ENCODE results near the gene HEMGN. TPM values are rescaled to one million over a fixed set of nuclear protein-coding genes. Genes with fewer than 3 reads are reported as not detected.
"Not testable (repeated sequence)": the region's sequence is repeated elsewhere in the genome, so short reads cannot be mapped to it uniquely, and the experiment has no call there.

The HEMGN gene
- total RNA-seq, 2 experiments from 2014 or later = 0.69 to 0.99 TPM

DNA sequence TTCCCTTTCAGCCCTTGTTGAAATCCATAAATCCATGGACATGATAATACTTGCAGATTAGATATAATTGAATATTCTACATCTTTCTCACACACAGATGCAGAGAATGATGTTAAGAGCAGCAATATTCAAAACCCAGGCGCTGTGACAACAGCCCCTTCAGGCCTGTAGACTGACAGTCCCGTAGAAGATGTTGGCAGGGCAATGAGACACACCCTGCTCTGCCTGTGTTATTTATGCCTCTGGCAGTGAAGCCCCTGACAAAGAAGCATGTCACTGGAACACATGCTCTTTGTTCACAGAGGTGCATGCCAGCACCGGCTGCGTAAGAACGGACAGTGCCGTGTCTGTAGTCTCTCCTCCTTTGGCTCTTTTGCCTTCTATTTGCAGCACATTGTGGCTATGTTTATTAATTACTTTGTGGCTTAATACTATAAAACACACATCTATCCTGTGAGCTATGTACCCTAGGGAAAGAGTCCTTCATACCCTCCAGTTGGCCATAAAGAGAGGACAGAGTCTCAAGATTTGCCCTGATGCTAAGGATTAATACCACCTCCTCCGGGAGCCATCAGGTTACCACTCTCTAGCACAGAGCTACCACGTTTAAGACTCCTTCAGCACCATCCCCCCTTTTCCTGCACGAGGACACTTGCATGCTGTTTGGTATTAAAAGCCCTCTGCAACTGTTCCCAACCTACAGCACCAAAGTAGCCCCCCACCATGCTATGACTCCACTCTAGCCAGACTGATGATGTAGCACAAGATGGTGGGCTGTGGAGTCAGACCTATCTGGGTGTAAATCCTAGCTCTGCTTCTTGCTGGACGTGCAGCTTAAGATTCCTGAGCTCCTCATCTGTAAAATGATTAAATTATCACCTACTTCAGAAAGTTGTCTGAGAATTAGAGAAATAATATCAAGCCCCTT lies 43.2 kb upstream of the HEMGN start:
- ChIA-PET POLR2A (interaction anchor here (1.8 to 3.0 kb wide), 2 partner anchors 22 to 348 kb away, joined by 7 to 9 read pairs; partner anchors contain the start of genes NCBP1 and TSTD2), CTCF (interaction anchor here (1.0 to 5.0 kb wide), 3 partner anchors 53 to 92 kb away, joined by 3 to 36 read pairs (median 20); partner anchors contain the start of gene TRMO)
- no peaks in the 10 kb centered on the region for H3K36me3 Mint-ChIP-seq
- intact Hi-C loops (cut with micrococcal nuclease) = loop anchor here (5.0 kb wide), 1 partner anchor 121 kb away; no protein-coding TSS in a partner anchor
- H3K27ac Mint-ChIP-seq = no peak overlapping the region
- no peak for DNase-seq
- H3K9me3 Mint-ChIP-seq = no peaks in the 10 kb centered on the region
- peaks cover 21% of the 10 kb centered on the region for H3K4me1 Mint-ChIP-seq (ENCODE audit: low read depth)
- H3K4me3 Mint-ChIP-seq = no peak overlapping the region
- no peaks in the 10 kb centered on the region for H3K27me3 Mint-ChIP-seq

DNA sequence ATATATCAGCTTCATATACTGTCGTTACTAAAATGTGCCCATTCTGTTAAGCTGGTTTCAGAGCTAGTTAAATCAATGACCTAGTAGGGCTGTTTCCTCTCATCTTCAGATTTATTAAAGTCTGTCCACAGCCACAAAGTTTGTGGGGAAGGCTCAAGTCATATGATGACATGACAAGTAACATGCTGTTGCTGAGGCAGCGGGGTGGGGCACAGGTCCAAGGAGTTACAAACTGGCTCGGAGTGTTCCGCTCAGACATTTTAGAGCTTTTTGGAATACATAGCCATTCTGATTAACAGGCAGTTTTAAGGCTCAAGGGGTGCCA lies 42.5 kb upstream of the HEMGN start:
- ChIA-PET CTCF (interaction anchor here (1.0 to 5.0 kb wide), 3 partner anchors 24 to 58 kb away, joined by 3 to 20 read pairs (median 4); partner anchors contain the start of gene TRMO), POLR2A (no interaction called here)
- H3K27me3 Mint-ChIP-seq = no peaks in the 10 kb centered on the region
- no peak overlapping the region for H3K27ac Mint-ChIP-seq
- intact Hi-C loops (cut with micrococcal nuclease) = loop anchor here (5.0 kb wide), 1 partner anchor 122 kb away; no protein-coding TSS in a partner anchor
- no peak for DNase-seq
- no peak overlapping the region for H3K4me3 Mint-ChIP-seq
- no peaks in the 10 kb centered on the region for H3K9me3 Mint-ChIP-seq
- H3K36me3 Mint-ChIP-seq = no peaks in the 10 kb centered on the region
- peaks cover 17% of the 10 kb centered on the region for H3K4me1 Mint-ChIP-seq (ENCODE audit: low read depth)

DNA sequence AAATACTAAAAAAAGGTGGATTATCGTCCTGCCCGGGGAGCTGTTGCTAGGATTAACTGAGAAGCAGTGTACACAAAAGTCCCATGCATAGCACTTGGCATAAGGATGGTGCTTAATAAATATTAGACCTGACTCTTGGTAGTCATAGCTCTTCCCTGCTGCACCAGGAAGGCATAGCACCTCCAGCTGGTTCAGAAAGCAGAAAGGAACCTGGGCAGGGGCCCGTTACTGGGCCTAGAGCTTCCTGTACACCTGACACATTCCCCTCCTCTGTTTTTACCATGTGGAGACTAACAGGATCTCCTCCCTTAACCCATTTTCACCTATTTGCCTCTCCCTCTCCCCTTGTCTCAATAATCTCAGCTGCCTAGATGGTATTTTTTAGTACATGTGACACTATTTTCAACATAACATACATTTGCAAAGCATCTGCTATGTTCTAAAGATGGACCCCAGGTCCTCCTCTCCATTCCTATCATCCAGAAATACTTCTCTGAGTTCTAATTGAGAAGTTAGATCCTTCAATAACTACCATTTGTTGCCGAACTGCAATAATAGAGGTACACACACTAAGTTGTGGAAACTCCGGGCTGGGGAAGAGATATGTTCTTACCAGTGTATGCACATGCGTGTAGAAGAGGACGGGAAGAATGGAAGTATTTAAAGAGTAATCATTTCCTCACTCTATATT lies 42.0 kb upstream of the HEMGN start:
- Mint-ChIP-seq H3K9me3 (no peaks in the 10 kb centered on the region), H3K4me1 (ENCODE audit: low read depth) (peaks cover 17% of the 10 kb centered on the region), H3K4me3 (no peak overlapping the region), H3K27ac (no peak overlapping the region), H3K36me3 (no peaks in the 10 kb centered on the region), H3K27me3 (no peaks in the 10 kb centered on the region)
- ChIA-PET CTCF (interaction anchor here (0.6 to 5.0 kb wide), 4 partner anchors 23 to 57 kb away, joined by 3 to 20 read pairs (median 4); partner anchors contain the start of gene TRMO), POLR2A (interaction anchor here (0.7 kb wide), 1 partner anchor 56 kb away, joined by 3 read pairs; no protein-coding TSS in a partner anchor)
- DNase-seq = no peak
- intact Hi-C loops (cut with micrococcal nuclease) = loop anchor here (5.0 kb wide), 1 partner anchor 122 kb away; no protein-coding TSS in a partner anchor

DNA sequence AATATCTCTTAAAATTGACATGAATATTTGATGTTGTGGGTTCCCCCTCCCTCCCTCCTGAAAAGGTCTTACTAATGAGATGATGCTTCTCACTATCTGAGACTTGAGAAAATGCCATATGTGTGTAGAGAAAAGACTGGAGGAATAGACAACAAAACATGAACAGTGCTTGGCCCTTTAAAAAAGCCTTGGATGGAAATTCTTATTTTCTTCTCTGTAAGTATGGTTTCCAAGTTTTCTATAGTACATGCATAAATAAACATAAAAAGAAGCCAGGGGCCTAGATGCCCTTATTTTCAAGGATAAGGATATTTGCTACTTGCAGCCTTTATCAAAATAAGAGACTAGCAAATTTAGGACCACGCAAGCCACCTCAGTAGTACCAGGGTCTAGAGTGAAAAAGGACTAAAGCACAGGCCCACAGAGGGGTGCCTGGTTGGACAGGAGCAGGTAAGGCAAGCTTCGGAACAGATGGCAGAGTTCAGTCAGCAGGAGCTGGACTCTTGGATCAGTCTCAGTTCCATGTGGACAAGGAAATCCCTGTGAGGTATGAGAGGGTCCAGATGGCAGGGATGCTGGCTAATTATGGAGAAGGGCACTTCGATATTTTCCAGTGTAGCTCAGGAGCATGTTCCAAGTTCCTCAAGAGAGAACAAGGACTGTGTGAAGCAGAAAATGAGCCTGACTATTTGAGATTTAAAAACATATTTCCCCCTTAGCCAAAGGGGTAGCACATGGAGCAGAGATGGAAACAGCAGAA lies 40.6 kb upstream of the HEMGN start:
- Mint-ChIP-seq H3K27ac (no peak overlapping the region), H3K4me1 (ENCODE audit: low read depth) (peaks cover 17% of the 10 kb centered on the region), H3K9me3 (no peaks in the 10 kb centered on the region), H3K27me3 (no peaks in the 10 kb centered on the region), H3K4me3 (no peak overlapping the region), H3K36me3 (no peaks in the 10 kb centered on the region)
- intact Hi-C loops (cut with micrococcal nuclease) = no loop called here
- no peak for DNase-seq
- POLR2A ChIA-PET = no interaction called here
- CTCF ChIA-PET = no interaction called here

DNA sequence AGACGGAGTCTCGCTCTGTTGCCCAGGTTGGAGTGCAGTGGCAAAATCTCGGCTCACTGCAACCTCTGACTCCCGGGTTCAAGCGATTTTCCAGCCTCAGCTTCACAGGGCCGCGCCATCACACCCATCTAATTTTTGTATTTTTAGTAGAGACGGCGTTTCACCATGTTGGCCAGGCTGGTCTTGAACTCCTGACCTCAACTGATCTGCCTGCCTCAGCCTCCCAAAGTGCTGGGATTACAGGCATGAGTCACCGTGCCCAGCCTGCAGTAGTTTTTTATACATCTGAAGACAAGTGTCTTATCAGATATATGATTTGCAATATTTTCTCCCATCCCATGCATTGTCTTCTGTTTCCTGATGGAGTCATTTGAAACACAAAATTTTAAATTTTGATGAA lies 38.7 kb upstream of the HEMGN start:
- POLR2A ChIA-PET; H3K4me3 Mint-ChIP-seq; H3K9me3 Mint-ChIP-seq; H3K27ac Mint-ChIP-seq; DNase-seq; H3K27me3 Mint-ChIP-seq; intact Hi-C loops (cut with micrococcal nuclease); H3K4me1 Mint-ChIP-seq (ENCODE audit: low read depth); H3K36me3 Mint-ChIP-seq; CTCF ChIA-PET: not testable (repeated sequence)

DNA sequence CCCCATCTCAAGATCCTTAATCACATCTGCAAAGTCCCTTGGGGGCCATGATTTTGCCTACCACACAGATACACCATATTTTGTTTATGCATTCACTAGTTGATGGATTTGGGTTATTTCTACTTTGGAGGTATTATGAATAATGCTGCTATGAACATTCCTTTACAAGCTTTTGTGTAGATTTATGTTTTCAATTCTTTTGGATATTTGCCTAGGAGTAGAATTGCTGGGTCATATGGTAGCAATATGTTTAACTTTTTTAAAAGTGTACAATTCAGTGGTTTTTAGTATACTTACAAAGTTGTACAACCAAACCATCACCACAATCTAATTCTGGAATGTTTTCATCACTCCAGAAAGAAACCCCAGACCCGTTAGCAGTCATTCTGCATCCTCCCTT lies 37.4 kb upstream of the HEMGN start:
- Mint-ChIP-seq H3K4me3 (no peak overlapping the region), H3K9me3 (no peaks in the 10 kb centered on the region), H3K4me1 (ENCODE audit: low read depth) (peaks cover 4% of the 10 kb centered on the region), H3K27me3 (peaks cover under 1% of the 10 kb centered on the region), H3K36me3 (no peaks in the 10 kb centered on the region), H3K27ac (no peak overlapping the region)
- CTCF ChIA-PET = no interaction called here
- DNase-seq = no peak
- POLR2A ChIA-PET = no interaction called here
- intact Hi-C loops (cut with micrococcal nuclease) = no loop called here

DNA sequence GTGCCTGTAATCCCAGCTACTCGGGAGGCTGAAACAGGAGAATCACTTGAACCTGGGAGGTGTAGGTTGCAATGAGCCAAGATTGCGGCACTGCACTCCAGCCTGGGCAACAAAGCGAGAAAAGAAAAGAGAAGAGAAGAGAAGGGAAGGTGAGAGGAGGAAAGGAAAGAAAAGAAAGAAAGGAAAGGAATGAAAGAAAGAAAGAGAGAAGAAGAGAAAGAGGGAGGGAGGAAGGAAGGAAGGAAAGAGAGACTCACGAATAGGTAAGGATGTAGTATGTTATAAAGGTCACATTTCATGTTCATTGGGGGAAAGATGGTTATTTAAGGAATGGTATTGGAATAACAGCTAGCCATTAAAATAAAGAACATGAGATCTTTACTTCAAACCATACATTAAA lies 34.8 kb upstream of the HEMGN start:
- no peaks in the 10 kb centered on the region for H3K4me1 Mint-ChIP-seq (ENCODE audit: low read depth)
- H3K27me3 Mint-ChIP-seq = peaks cover 3% of the 10 kb centered on the region
- no peaks in the 10 kb centered on the region for H3K36me3 Mint-ChIP-seq
- ChIA-PET CTCF (no interaction called here), POLR2A (no interaction called here)
- no peaks in the 10 kb centered on the region for H3K9me3 Mint-ChIP-seq
- no peak for DNase-seq
- H3K4me3 Mint-ChIP-seq = no peak overlapping the region
- intact Hi-C loops (cut with micrococcal nuclease) = no loop called here
- no peak overlapping the region for H3K27ac Mint-ChIP-seq

DNA sequence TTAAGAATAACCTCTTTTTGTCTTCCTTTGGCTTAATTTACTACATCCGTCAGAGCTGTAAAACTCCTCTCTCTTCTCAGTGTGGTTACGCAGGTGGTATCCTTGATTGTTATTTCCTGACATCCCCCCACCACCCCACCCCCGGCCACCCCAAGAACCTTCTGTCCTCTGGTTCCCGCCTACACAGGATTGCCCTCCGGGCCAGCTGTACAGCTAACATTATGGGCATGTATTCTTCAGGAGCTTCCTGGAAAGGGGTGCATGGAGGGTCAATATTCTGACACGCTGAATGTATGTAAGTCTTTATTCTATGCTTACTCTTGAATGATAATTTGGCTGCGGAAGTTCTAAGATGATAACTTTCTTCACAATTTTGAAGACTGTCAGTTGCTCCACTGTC lies 32.2 kb upstream of the HEMGN start:
- no peak overlapping the region for H3K27ac Mint-ChIP-seq
- CTCF ChIA-PET = no interaction called here
- no peaks in the 10 kb centered on the region for H3K4me1 Mint-ChIP-seq (ENCODE audit: low read depth)
- H3K36me3 Mint-ChIP-seq = no peaks in the 10 kb centered on the region
- POLR2A ChIA-PET = no interaction called here
- H3K9me3 Mint-ChIP-seq = no peaks in the 10 kb centered on the region
- DNase-seq = no peak
- intact Hi-C loops (cut with micrococcal nuclease) = no loop called here
- H3K4me3 Mint-ChIP-seq = no peak overlapping the region
- peaks cover 3% of the 10 kb centered on the region for H3K27me3 Mint-ChIP-seq

DNA sequence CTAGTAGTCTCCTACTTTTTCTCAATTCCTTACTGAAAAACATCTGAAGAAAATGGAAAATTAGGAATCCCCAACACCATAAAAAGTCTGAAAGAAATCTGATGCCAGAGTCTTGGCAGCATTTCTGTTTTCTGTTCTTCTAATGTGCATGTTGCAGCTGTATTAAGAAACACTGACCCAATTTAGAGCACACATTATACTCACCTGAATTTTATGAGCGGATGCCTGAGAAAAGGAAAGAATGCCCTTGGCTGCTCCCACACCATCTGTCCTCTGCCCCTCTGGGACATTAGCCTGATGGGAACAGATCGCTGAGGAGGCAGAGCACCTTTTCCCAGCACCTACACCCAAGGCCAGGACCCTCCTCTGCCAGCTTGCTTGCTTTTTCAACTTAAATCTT lies 31.0 kb upstream of the HEMGN start:
- Mint-ChIP-seq H3K4me3 (no peak overlapping the region), H3K4me1 (ENCODE audit: low read depth) (no peaks in the 10 kb centered on the region), H3K9me3 (no peaks in the 10 kb centered on the region), H3K27me3 (peaks cover 6% of the 10 kb centered on the region), H3K36me3 (no peaks in the 10 kb centered on the region), H3K27ac (no peak overlapping the region)
- CTCF ChIA-PET = no interaction called here
- POLR2A ChIA-PET = no interaction called here
- intact Hi-C loops (cut with micrococcal nuclease) = no loop called here
- no peak for DNase-seq

DNA sequence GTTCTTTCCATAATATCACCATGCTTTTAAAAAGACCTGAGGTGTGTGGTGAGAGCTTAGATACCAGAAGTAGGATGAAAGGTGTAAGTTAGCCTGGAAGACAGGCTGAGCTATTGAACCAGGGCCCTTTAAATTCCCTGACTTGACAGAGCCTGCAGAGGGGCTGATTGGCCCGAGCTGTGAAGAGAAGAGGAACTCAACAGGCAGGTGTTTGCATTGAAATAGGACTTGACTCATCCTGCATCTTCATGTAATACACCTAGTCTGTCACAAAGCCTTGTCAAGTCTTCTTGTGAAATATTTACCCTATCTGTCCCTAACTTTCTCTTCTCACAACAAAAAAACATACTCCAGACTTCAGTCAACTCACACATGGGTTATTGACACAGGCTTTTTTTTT lies 28.5 kb upstream of the HEMGN start:
- H3K4me1 Mint-ChIP-seq (ENCODE audit: low read depth) = no peaks in the 10 kb centered on the region

DNA sequence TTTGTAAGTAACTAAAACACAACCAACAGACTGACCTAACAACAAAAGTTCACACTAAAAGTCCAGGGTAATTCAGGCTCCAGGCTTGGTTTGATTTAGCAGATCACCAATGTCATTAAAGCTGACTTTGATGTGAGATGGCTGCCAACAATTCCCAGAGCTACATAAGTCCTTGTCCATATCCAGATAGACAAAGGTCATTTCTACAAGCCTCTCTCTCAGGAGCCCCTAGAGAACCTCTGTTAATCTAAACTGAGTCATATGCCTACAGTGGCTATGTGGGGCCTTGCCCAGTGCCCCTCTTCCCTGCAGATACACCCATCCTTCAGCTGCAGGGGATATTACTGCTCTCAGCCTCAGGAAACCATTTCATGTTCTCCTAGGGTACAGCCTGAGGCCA lies 26.9 kb upstream of the HEMGN start:
- Mint-ChIP-seq H3K27me3 (peaks cover 4% of the 10 kb centered on the region), H3K9me3 (no peaks in the 10 kb centered on the region), H3K4me3 (no peak overlapping the region), H3K4me1 (ENCODE audit: low read depth) (no peaks in the 10 kb centered on the region), H3K36me3 (no peaks in the 10 kb centered on the region), H3K27ac (no peak overlapping the region)
- no peak for DNase-seq
- CTCF ChIA-PET = interaction anchor here (0.9 kb wide), 1 partner anchor 11 kb away, joined by 4 read pairs; no protein-coding TSS in a partner anchor
- POLR2A ChIA-PET = interaction anchor here (0.9 kb wide), 1 partner anchor 18 kb away, joined by 5 read pairs; the partner anchor contains the start of gene ANP32B
- intact Hi-C loops (cut with micrococcal nuclease) = no loop called here

More for the DNA sequence above, 28.5 kb upstream of the HEMGN start:
- ChIA-PET CTCF (interaction anchor here (0.8 to 1.1 kb wide), 2 partner anchors 35 to 68 kb away, joined by 3 read pairs; no protein-coding TSS in a partner anchor), POLR2A (no interaction called here)
- H3K36me3 Mint-ChIP-seq = no peaks in the 10 kb centered on the region
- H3K9me3 Mint-ChIP-seq = no peaks in the 10 kb centered on the region
- H3K4me3 Mint-ChIP-seq = no peak overlapping the region
- H3K27me3 Mint-ChIP-seq = peaks cover 6% of the 10 kb centered on the region
- H3K27ac Mint-ChIP-seq = no peak overlapping the region
- DNase-seq = no peak
- intact Hi-C loops (cut with micrococcal nuclease) = no loop called here

DNA sequence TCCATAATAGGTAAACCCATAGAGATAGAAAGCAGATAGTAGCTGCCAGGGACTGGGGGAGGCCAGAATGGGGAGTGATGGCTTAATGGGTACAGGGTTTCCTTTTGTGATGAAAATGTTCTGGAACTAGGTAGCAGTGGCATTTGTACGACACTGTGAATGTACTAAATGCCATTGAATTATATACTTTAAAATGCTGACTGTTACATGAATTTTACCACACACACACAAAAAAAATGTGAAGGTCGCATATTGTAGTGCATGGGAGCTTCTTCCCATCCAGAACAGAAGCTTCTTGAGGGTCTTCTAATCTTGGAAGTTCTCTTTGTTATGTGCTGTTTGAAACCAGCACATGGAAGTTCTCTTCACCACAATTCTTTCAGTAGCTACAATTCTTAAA lies 25.3 kb upstream of the HEMGN start:
- Mint-ChIP-seq H3K9me3 (no peaks in the 10 kb centered on the region), H3K27me3 (peaks cover 4% of the 10 kb centered on the region), H3K4me1 (ENCODE audit: low read depth) (no peaks in the 10 kb centered on the region), H3K4me3 (no peak overlapping the region), H3K36me3 (no peaks in the 10 kb centered on the region), H3K27ac (no peak overlapping the region)
- POLR2A ChIA-PET = no interaction called here
- intact Hi-C loops (cut with micrococcal nuclease) = no loop called here
- CTCF ChIA-PET = interaction anchor here (0.9 kb wide), 1 partner anchor 72 kb away, joined by 4 read pairs; no protein-coding TSS in a partner anchor
- DNase-seq = no peak

All from activated CD4-positive, alpha-beta memory T cell treated with anti-CD3 and anti-CD28 coated beads for 36 hours (primary cell).